Measurements from ENCODE around the gene CDCP2.

Gene CDCP2

DNA sequence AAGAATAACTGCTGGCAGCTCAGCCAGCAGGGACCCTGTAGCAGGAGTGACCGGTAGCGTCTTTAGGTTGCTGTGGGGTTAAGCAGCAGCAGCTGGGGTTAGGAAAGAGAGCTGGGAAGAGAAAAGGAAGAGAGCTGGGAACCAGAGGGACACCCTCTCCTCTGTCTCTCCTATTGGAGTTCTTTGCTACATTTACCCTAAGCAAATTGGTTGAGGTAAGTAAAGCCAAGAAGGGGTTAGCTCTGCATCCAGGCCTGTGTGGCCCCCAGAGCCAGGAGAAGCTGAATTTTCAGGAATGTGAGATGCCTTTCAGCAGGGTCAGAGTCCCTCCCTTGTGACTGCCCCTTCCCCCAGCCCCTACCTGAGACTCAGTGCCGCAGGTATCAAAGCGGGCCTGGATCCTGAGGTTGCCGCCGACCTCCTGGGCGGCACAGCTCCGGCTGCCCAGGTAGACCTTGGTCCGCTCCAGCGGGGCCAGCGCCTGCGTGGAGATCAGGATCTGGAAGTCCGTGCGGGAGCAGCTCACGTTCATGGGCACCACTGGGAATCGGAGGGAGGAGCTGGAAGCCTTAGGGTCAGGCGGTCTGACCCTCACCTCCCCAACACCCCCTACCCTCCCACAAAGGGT is 16.4 kb downstream of the CDCP2 start:
- DNase-seq, result no peak

DNA sequence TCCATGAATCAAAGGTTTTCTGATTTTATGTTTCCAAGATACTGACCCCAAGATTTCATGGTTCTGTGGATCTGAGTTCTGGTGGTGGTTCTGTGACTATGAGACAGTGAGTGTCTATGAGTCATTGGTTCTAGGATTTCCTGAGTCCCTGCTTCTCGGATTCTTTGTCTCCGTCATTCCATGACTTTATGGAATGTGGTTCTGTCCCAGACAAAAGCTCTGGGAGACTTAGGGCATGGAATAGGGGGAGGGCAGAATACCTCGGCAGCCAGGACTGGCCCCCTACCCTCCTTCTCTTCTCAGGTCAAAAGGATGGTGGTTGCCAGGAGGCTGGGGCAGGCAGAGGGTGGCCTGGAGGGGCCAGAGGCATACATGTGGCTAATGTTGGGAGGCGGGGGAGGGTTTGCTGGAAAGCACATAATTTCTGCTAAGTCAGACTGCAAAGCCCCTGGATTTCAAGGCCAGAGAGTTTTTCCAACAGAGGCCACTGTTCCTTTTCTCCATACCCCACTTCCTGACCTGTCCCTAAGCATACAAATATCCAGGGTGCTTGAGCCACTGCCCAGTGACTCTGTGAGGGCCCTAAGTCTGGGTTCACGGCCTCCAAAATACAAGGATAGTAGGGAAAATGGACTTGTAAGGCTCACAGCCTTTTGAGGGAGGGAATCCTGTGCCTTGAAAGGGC is 17.2 kb downstream of the CDCP2 start:
- DNase-seq, result no peak

DNA sequence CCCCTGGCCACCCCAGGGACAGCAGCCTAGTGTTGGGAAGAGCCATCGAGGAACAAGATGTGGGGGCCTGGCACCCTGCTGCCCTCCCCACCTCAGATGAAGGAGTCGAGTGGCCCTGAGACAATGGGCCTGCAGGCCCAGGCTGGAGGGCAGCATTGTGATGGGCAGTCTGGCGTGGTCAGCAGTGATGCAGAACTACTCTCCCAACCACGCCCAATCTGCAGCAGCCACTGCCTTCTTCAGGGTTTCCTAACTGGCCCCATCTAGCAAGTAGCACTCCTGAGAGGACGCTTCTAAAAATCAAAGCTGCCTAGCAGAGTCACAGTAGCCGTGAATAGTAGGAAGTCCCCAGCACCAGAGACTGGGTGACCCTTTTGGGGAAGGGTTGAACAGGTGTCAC is 18.5 kb downstream of the CDCP2 start:
- DNase-seq, result no peak

DNA sequence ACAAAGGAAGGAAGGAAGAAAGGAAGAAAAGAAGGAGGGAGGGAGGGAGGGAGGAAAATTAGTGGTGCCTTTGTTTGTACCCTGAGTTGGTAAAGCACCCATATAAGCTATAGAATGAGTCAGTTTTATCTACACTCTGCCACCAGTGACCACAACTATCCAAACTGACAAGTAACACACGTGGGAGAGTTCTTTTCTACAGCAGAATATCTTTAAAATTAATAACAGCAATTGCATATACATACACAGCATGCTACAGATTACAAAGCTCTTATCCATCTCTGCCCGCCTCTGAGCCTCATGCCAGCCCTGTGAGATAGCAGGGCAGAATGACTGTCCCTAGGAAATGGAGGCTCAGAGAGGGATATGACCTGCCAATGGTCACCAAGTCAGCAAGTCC is 20.3 kb downstream of the CDCP2 start:
- no peak for DNase-seq

DNA sequence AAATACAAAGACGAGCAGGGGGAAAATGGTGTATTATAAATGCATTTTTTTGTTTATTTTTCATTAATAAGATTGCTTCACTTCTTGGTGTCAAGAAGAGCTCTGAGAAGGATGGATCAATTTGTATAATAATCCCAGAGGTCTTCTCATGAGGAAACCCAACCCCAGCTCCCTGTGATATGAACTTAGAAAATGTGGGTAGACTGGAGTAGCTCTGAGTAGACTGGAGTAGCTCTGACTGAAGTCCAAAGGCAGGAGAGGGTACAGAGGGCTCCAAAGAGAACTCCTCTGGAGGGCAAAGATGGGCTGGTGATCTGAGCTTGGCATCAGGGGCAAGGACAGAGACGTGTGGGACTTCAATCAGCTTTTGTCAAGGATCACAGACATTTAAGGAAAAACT is 21.4 kb downstream of the CDCP2 start:
- no peak for DNase-seq

DNA sequence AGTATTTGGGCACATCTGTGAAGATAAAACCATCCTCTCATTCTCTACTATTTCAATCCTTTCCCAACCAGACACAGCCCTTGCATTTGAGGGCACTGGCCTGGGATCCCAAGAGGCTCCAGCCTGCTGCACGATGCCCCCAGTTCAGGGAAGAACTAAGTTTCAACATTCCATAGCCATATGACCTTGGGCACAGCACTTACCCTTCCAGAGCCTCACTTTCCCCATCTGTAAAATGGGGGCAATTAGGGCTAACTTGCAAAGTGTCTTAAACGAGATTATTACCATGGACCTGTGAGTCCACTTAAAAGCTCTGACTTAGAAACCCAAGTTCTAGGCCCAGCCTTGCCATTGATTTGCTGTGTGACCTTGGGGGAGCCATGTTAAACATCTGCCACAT is 22.9 kb downstream of the CDCP2 start:
- no peak for DNase-seq

DNA sequence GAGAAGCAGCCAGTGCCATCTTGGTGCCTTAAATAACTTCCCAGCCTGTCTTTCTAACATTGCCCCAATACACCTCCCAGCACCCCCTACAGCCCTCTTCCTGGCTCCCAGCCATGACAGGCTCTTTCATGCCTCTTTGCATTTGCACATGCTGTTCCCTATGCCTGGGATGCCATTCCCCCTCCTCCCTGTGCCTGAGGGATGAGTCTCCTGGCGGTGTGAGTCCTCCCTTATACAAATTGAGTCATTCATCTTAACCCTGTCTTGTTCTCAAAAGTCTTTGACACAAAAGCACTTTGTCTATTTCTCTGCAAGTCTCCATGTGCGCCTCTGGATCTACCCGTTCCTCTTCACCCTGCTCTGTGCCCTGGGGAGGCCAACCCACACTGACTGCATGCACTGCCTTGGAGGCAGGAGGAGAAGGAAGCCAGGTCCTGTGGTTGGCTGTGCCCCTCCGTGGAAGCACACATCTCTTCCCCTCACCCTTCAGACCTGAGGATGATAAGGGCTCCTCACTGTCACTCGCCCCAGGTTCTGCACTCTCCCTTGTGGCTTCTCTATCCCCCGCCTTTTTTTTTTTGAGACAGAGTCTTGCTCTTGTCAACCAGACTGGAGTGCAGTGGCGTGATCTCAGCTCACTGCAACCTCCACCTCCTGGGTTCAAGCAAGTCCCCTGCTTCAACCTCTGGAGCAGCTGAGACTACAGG is 25.1 kb downstream of the CDCP2 start:
- no peak for DNase-seq

DNA sequence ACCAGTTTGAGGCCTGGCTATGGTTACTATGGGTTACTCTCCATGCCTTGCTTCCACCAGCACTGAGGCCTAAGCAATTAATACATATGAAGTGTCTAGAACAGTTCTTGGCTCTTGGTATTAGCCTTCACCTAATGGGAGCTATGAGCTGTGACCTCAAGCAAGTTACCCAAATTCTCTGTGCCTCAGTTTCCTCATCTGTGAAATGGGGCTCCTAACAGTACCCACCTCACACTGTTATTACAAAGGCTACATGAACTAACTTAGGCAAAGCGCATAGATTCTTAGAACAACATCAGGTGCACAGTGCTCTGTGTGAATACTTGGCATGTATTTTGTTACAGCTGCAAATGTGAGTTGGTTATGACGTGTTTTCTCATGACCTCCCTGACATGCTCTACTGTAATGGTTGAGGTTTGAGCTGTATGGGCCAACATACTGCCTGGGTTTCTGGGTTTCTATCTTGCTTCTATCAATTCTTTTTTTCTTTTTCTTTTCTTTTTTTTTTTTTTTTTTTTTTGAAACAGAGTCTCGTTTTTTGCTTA is 26.5 kb downstream of the CDCP2 start:
- DNase-seq, result no peak

DNA sequence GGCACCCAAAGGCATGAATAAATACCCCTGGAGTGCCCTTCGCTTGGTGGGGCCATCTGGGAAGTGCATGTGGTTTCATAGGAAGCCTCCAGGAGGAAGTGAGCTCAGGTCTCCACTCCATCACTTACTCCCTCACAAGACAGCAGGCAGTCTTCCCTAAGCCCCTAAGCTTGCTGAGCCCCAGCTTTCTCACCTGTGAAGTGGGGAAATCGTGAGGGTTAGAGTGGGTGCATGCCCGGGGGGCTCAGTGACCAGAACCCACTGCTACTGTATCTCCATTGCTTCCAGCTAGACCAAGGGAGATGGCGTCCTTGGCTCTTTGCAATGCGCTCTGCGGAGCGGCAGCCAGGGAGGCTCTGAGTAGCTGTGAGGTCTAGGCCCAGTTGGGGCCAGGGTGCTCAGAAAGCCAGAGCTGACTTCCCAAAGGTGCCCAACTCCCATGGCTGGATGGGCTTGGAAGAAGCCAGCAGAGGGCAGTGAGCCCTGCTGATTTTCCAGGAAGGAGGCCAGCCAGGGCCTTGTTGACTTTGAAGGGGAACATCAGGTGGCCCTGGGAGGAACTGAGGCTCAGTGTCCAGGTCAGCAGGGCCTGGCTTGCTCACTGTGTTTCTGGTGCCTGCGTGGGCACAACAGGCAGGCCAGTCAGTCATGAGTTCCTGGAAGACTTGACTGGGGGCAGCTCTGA is 27.3 kb downstream of the CDCP2 start:
- peak in 1 of 2 experiments; percentile 32 for DNase-seq

DNA sequence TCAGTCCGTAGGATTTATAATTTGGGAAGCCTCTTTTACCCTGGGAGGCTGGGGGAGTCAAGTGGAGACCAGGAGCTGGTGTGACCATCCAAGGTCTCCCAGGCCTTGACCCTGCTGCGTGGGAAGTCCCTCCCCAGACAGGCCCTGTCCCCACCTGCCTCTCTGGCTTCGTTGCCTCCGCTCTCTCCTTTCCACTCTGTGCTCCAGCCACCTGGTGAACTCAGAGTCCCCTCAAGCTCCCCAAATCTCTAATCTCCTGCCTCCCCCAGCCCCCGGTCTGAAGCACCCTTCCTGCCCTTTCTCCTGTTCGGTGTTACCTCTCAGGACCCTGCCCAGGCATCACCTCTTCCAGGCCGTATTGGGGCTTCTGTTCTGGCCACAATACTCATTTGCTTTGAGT is 27.9 kb downstream of the CDCP2 start:
- no peak for DNase-seq

DNA sequence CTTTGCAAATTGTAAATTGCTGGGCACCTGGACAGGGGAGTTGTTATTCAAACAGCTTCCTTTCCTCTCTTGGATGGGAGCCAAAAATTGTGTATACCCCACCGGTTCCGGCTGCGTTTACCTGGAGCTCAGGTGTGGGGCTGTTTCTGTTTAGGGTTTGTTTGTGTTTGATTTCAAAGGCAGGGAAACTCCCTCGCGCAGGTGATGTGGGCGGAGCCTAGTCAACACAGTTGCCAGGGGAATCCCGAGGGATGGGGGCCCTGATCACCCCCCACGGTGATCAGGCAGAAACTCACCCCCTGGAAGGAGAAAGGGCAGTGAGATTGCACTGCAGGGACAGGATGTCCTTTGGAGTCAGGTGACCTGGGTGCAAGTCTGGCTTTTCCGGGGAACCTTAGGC is 28.3 kb downstream of the CDCP2 start:
- DNase-seq, result no peak

DNA sequence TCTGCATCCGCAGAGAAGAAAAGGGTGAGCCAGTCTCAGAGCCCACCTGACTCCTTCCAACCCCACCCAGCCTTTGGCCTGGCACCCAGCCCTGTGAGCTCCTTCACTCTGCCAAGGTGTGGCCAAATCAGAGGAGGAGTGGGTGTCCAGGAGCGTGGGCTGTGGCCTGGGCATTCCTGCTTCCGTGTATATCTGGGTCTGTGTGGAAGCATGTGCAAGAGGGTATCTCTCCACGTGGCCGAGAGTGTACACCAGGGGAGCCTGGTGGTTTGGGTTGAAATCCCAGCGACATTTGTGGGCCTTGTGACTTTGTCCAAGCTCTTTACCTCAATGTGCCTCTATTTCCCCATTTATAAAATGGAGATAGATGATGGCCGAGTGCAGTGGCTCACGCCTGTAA is 29.8 kb downstream of the CDCP2 start:
- no peak for DNase-seq

DNA sequence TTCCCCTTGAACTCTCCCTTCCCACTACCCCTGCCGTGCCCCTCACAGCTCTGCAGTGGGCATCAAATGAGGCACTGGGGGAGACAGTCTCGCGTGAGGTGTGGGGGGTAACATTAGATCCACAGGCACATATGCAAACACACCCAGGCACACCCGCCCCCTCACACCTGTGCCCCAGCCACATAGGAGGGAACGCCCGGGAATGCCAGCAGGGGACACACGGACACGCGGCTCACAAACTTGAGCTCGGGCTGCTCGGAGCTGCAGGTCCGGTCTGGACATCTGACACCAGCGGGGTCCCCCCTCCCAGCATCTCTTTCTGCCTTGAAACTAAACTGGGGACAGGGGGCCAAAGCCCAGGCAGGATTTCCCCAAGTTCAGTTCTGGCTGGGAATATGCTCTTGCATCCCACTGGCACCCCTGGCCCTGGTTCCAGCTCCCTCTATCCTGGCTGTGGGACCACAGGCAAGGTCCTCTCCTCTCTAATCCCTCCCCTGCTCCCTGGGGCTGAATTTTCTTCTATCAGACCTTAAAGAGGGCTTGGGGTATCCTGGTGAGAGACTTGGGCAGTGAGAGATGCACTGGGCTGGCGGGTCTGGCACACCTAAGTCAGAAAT is 30.6 kb downstream of the CDCP2 start:
- DNase-seq, result no peak

DNA sequence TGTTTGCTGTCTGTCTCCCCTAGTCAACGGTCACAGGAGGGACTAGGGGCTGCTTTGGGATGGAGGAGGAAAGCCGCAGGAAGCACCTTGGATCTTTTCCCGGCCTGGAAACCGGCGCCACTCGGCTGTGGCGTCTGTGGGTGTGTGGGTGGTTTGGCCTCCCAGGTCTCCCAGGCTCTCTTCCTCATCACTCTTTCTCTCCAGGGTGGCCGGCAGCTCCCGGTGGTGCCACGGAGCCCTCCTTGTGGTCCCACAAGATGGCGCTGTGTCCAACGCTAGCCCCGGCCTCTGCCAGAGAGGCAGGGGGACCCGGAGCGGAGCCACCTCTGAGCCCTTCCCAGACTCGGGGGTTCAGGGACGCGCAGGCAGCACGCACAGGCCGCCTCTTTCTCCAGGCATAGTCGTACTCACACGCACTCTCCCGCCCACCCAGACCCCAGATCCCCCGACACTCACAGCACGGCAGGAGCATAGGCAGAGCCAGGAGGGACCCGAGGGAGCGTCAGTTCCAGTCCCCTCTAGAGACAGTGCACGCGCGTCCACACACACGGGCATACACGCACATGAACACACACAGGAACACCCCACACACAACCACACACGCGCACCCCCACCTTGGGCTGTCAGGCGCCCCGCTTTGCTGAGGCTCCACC is 31.2 kb downstream of the CDCP2 start:
- DNase-seq, result peak; percentile 55 to 79

DNA sequence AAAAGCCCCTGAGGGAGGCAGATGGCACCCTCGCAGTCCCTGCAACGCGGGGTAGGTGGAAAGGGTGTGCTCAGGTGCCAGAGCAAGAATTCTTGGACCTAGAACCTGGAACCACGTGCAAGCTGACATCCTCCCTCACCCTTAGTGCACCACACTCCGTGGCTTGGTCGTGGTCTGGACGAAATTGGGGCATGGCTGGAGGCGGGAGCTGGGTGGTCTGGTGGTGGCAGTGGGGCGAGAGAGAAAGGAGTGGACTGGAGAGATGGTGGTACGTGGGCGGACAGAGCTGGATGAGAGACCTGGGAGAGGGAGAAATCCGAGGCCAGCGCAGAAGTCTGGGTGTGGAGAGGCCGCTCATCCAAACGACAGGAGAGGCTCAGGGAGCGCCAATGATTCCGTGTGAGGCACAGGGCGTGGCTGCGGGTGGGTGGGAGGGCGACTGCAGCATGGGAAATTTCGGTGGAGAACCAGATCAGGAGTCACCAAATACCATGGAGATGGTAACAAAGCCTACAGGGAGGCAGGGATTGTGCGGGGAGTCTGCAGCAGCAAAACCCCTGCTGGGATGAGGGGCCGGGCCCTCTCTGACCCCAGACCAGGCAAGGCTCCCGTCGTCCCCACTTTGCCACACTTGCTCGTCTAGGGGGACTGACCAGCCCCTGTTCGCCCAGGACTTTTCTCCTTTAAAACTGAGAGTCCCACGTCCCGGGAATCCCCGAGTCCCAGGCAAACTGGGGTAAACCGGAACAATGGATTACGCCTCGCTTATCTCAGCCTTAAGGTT is 31.9 kb downstream of the CDCP2 start:
- no peak for DNase-seq

DNA sequence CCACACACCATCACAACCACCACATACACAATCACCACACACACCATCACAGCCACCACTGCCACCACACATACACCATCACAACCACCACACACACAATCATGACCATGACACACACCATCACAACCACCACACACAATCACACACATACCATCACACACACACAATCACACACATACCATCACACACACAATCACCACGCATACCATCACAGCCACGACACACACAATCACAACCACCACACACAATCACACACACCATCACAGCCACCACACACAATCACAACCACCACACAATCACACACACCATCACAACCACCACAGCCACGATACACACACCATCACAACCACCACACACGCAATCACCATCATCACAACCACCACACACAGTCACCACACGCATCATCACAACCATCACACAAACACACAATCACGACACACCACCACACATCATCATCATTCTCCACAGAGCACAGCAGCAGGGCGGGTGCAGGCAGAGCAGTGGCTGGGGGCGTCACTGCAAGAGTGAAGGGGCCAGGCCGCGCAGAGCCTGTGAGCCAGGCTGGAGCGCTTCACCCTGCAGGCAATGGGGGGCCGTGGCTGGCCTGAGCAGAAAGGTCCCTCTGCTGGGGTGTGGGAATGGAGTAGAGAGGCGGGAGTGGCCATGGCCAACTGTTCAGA is 32.6 kb downstream of the CDCP2 start:
- no peak for DNase-seq

DNA sequence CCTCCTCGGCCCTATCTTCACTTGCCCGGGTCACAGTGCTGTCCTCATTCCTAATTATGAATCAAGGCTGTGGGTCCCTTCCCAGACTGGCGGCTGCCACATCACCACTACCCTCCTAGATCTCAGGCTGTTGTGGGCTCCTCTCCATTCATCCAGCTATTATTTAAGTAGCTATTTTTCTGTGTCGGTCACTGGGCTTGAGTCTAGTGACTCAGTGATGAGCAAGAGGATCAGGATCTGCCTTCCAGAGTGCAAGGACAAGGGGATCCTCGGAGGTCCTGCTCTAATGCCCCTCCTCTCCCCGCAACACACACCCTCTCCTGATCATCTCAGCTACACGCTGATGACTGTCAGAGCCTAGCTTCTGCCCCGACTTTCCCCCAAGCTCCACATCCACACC is 34.1 kb downstream of the CDCP2 start:
- DNase-seq, result no peak

DNA sequence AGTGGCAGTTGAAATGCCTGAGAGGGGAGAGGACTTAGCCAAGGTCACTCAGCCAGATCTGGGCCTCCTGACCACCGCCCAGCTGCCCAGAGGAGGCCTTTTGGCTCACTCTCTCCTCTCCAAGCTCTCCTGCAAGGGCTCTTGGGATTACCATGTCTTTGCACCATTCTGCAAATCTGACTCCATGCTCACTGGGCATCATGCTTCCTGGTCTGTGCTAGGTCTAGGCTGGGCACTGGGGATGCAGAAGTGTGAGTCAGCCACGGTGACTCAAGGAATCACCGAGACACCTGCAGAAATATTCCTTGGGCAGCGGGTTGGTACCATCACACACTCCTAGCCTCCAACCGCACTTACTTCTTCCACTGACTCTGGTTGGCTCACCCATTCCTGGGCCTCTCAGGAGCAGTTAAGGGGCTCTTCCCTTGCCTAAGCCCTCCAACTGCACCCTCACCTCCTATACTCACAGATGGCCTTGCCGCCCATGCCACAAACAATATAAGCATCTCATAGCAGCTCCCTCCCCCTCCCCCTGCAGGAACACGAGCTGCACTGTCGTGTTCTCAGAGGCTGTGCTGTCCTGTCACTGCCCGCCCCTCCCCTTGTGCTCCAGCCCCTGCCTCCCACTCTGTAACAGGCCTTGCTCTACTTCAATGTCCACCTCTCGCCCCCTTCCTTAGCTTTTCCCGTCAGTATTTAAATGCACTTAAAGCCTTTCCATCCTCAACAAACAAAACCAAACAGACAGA is 34.8 kb downstream of the CDCP2 start:
- DNase-seq, result no peak

DNA sequence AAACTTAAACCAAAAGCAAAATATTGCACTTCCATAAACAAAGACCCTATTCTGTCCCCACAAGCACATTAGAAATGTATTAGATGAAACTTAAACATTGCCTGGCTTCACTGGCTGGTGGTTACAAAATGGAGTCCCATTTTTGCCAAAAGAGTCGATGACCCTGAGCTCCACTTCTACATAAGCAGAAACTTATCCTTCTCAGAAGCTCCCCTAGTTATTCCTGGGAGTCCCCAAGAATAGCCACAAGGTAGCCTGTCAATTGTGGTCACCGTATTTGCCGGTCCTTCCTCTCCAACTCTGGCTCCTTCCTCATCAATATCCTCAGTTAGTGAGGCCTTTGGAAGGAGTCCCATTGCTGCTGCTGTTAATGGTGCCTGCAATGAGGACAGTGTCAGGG is 37.3 kb downstream of the CDCP2 start:
- no peak for DNase-seq

DNA sequence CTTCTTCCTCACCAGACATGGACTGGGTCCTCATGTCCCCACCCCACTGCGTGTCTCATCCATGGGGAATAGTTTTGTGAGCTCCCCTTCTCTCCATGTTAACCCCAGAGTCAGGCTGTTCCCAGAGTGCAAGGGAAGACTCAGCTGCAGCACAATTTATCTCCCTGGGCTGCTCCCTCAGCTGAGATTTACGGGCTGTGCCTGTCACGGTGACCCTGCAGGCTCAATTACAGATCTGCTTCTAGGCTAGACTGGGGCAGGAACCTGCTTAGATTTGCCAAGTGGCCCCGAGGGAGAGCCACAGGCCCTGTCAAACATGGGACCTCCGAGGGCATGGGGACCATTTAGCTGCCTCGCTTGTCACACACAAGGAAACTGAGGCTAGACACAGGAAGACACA is 37.8 kb downstream of the CDCP2 start:
- no peak for DNase-seq

Measured in SHP77 (cell line).